Smooth muscle cell (in vitro differentiated cells): ENCODE results near the gene MGAT4A. TPM values are rescaled to one million over a fixed set of nuclear protein-coding genes. Genes with fewer than 3 reads are reported as not detected.

Experiments used
- DNase-seq: peaks from one replicate; lab custom pipeline; 2025; ENCODE audit not compliant: unreplicated experiment; lab: John Stamatoyannopoulos, UW
- H2AFZ ChIP-seq: fragments of 200-600 bp; sonication (generic); 2 replicates; pipeline ENCODE4 v1.6.0; 2016; ENCODE audit warnings: antibody characterized with exemption, low read depth, mild to moderate bottlenecking
- H3F3A ChIP-seq: fragments of 200-600 bp; sonication (generic); 2 replicates; pipeline ENCODE4 v1.6.0; 2017; ENCODE audit warnings: antibody characterized with exemption, low read depth
- H3K27ac ChIP-seq: fragments of 200-600 bp; sonication (generic); 2 replicates; pipeline ENCODE4 v1.5.1; 2016; ENCODE audit warnings: low read depth, mild to moderate bottlenecking
- H3K27me3 ChIP-seq: fragments of 200-600 bp; sonication (generic); 2 replicates; pipeline ENCODE4 v1.6.1; 2016; ENCODE audit warnings: low read depth, mild to moderate bottlenecking
- H3K36me3 ChIP-seq: fragments of 200-600 bp; sonication (generic); 2 replicates; pipeline ENCODE4 v1.5.1; 2016; ENCODE audit warnings: low read depth
- H3K4me1 ChIP-seq: fragments of 200-600 bp; sonication (generic); 2 replicates; pipeline ENCODE4 v1.5.1; 2016; ENCODE audit warnings: low read depth
- H3K4me2 ChIP-seq: fragments of 200-600 bp; sonication (generic); 2 replicates; pipeline ENCODE4 v1.6.0; 2016; ENCODE audit warnings: mild to moderate bottlenecking
- H3K4me3 ChIP-seq: fragments of 200-600 bp; sonication (generic); 2 replicates; pipeline ENCODE4 v1.5.1; 2016; ENCODE audit warnings: mild to moderate bottlenecking
- H3K79me2 ChIP-seq: fragments of 200-600 bp; sonication (generic); 2 replicates; pipeline ENCODE4 v1.6.0; 2016; ENCODE audit warnings: low read depth, mild to moderate bottlenecking
- H3K9ac ChIP-seq: fragments of 200-600 bp; sonication (generic); 2 replicates; pipeline ENCODE4 v1.6.0; 2016; ENCODE audit warnings: low read depth
- H3K9me3 ChIP-seq: fragments of 200-600 bp; sonication (generic); replicated peaks from 2 replicates; pipeline ENCODE4 v1.5.1; 2016; ENCODE audit warnings: low read depth
- H4K20me1 ChIP-seq: fragments of 200-600 bp; sonication (generic); 2 replicates; pipeline ENCODE4 v1.6.0; 2016; ENCODE audit warnings: low read depth
- WGBS: methylation state at CpG from one replicate; pipeline ENCODE4 v1.1.7; 2016; ENCODE audit warnings: low lambda C conversion rate; 5-methylcytosine and 5-hydroxymethylcytosine counted together
- polyA plus RNA-seq: library from polyadenylated mRNA; unstranded; fragments of >200 nt; fragmentation: Nextera tagmentation; extraction: Ambion mirVana; gene quantifications from 2 replicates; pipeline ENCODE4 v1.2.1, GENCODE V29; 2016
- total RNA-seq: library from RNA; depleted of rRNA; stranded (reverse); fragments of >200 nt; gene quantifications from 2 replicates; pipeline ENCODE4 v1.2.3, GENCODE V29; 2014
- TF ChIP-seq, protein P1 (sequence below): fragments of 200-600 bp; sonication (generic); IDR thresholded peaks from 2 replicates; pipeline ENCODE4 v1.5.1; 2017; ENCODE audit warnings: borderline replicate concordance, mild to moderate bottlenecking, antibody characterized with exemption; ENCODE audit not compliant: insufficient read depth, poor library complexity, severe bottlenecking

The MGAT4A gene
- total and polyA plus RNA-seq, 2 experiments from 2014 or later, result 1.4 to 8.9 TPM

DNA sequence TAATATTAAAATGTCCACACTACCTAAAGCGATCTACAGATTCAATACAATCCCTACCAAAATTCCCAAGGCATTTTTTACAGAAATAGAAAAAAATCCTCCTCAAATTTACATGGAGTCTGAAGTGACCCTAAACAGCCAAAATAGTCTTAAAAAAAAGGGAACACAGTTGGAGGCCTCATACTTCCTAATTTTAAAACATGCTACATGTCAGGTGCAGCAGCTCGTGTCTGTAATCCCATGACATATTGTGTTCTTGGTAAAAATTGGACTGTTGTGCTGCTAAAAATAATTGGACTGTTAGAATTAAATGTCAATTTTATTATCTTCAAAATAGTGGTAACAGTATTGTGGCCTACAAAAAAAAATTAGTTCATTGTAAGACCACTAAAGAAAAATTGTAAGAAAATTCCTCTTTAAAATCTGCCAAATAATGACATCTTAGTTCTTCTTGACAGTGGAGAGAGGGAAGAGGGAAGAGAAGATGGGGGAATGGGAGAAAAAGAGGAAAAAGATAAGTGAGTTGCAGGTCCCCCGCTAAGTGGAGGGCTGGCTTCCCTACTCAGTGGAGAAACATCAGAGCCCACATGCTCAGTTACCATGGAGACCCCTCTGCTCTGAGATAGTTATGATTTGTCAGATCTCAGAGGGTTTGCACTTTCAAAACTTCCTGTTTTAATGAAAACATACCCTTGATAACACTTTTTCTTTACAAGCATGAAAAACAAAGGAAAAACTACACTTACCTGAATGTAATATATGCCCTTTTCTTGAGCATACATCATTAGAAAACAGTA, 76.0 kb downstream of the MGAT4A start:
- Histone ChIP-seq H3K36me3 (no peaks in the 10 kb centered on the region), H2AFZ (no peak overlapping the region), H3F3A (no peaks in the 10 kb centered on the region), H3K27ac (no peak overlapping the region), H3K9ac (no peak overlapping the region), H3K4me1 (no peaks in the 10 kb centered on the region), H3K79me2 (no peaks in the 10 kb centered on the region), H3K4me2 (no peak overlapping the region), H3K27me3 (no peaks in the 10 kb centered on the region), H3K4me3 (no peak overlapping the region), H4K20me1 (no peaks in the 10 kb centered on the region), H3K9me3 (no peaks in the 10 kb centered on the region)
- TF ChIP-seq, protein P1, sequence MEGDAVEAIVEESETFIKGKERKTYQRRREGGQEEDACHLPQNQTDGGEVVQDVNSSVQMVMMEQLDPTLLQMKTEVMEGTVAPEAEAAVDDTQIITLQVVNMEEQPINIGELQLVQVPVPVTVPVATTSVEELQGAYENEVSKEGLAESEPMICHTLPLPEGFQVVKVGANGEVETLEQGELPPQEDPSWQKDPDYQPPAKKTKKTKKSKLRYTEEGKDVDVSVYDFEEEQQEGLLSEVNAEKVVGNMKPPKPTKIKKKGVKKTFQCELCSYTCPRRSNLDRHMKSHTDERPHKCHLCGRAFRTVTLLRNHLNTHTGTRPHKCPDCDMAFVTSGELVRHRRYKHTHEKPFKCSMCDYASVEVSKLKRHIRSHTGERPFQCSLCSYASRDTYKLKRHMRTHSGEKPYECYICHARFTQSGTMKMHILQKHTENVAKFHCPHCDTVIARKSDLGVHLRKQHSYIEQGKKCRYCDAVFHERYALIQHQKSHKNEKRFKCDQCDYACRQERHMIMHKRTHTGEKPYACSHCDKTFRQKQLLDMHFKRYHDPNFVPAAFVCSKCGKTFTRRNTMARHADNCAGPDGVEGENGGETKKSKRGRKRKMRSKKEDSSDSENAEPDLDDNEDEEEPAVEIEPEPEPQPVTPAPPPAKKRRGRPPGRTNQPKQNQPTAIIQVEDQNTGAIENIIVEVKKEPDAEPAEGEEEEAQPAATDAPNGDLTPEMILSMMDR, result no peak
- WGBS, result 88% methylated on average over 3 of the region's 3 CpGs
- no peak for DNase-seq

DNA sequence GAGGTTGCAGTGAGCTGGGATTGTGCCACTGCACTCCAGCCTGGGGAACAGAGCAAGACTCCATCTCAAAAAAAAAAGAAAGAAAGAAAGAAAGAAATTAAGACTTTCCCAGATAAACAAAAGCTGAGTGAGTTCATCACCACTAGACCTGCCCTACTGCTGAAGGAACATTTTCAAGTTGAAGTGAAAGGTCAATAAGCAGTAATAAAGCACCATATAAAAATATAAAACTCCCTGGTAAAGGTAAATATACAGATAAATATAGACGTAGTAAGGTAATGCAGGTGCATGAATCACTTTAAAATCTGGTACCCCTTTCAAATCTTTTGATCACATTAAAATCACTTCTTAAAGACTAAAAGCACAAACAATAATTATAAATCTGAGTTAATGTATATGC, 79.9 kb downstream of the MGAT4A start:
- no peaks in the 10 kb centered on the region for H4K20me1 ChIP-seq
- H3K4me1 ChIP-seq, result no peaks in the 10 kb centered on the region
- H3K4me2 ChIP-seq, result no peak overlapping the region
- H2AFZ ChIP-seq, result no peak overlapping the region
- no peak overlapping the region for H3K4me3 ChIP-seq
- WGBS, result 93% methylated on average over 1 of the region's 1 CpG
- DNase-seq, result no peak
- H3K27me3 ChIP-seq, result no peaks in the 10 kb centered on the region
- H3K9me3 ChIP-seq, result no peaks in the 10 kb centered on the region
- TF ChIP-seq, protein P1, result no peak
- no peak overlapping the region for H3K9ac ChIP-seq
- H3K27ac ChIP-seq, result no peak overlapping the region
- H3K79me2 ChIP-seq, result no peaks in the 10 kb centered on the region
- H3F3A ChIP-seq, result no peaks in the 10 kb centered on the region
- no peaks in the 10 kb centered on the region for H3K36me3 ChIP-seq

DNA sequence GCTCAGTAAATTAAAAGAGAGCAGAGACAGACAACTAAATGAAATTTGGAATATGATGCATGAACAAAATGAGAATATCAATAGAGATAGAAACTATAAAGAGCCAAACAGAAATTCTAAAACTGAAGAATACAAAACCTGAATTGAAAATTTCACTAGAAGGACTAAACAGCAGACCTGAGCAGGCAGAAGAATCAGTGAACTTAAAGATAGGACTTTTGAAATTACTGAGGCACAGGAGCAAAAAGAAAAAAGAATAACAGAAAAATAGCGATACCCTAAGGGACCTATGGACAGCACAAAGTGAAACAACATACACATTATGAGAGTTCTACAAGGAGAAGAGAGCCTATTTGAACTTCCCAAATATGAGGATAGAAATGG, 80.9 kb downstream of the MGAT4A start:
- H3K9ac ChIP-seq, result no peak overlapping the region
- no peak overlapping the region for H3K4me2 ChIP-seq
- H2AFZ ChIP-seq, result no peak overlapping the region
- H3K79me2 ChIP-seq, result no peaks in the 10 kb centered on the region
- no peaks in the 10 kb centered on the region for H3K4me1 ChIP-seq
- H3K36me3 ChIP-seq, result no peaks in the 10 kb centered on the region
- H4K20me1 ChIP-seq, result no peaks in the 10 kb centered on the region
- no peaks in the 10 kb centered on the region for H3K9me3 ChIP-seq
- no peaks in the 10 kb centered on the region for H3K27me3 ChIP-seq
- DNase-seq, result no peak
- no peaks in the 10 kb centered on the region for H3F3A ChIP-seq
- 100% methylated on average over 1 of the region's 1 CpG for WGBS
- no peak overlapping the region for H3K27ac ChIP-seq
- TF ChIP-seq, protein P1, result no peak
- no peak overlapping the region for H3K4me3 ChIP-seq
